Peyer's patch (tissue), 4 donors: ENCODE measurements around the gene A2ML1.

ENCODE experiments used
- POLR2A ChIP-seq, 2 donors: fragments of 450-650 bp; IDR thresholded peaks; one replicate each; pipeline ENCODE4 v1.5.1; 2017; ENCODE audit warnings: antibody characterized with exemption in 2 of 2, mild to moderate bottlenecking in 2 of 2, moderate library complexity in 2 of 2
- TF ChIP-seq, protein P1 (sequence below), 6 experiments: fragments of 450-650 bp in 4 of 6; fragments of 200-600 bp in 2 of 6; sonication (generic) in 1 of 6; IDR thresholded peaks; one replicate each; pipeline ENCODE4 v1.5.1; 2017 to 2019; ENCODE audit warnings: antibody characterized with exemption in 6 of 6, mild to moderate bottlenecking in 3 of 6, moderate library complexity in 1 of 6

DNA sequence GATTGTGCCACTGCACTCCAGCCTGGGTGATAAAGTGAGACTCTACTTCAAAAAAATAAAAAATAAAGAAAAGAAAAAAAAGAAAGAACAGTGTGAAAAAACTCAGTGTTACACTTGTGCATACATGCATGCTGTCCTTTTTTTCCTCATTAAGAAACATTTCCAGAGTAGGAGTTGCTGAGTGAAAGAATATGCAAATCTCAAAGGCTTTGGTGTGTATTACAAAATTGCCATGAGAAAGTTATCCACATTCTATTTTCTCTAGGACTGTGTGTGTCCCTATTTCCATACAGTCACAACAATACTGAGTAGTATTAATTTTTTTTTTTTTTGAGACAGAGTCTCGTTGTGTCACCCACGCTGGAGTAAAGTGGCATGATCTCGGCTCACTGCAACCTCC, 830 bp upstream of the A2ML1 start:
- TF ChIP-seq, protein P1, sequence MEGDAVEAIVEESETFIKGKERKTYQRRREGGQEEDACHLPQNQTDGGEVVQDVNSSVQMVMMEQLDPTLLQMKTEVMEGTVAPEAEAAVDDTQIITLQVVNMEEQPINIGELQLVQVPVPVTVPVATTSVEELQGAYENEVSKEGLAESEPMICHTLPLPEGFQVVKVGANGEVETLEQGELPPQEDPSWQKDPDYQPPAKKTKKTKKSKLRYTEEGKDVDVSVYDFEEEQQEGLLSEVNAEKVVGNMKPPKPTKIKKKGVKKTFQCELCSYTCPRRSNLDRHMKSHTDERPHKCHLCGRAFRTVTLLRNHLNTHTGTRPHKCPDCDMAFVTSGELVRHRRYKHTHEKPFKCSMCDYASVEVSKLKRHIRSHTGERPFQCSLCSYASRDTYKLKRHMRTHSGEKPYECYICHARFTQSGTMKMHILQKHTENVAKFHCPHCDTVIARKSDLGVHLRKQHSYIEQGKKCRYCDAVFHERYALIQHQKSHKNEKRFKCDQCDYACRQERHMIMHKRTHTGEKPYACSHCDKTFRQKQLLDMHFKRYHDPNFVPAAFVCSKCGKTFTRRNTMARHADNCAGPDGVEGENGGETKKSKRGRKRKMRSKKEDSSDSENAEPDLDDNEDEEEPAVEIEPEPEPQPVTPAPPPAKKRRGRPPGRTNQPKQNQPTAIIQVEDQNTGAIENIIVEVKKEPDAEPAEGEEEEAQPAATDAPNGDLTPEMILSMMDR (IDR thresholded peaks at IDR 0.05) = no peak
- no peak for TF ChIP-seq POLR2A (IDR thresholded peaks at IDR 0.05)
